ENCODE data around the gene MS4A1.

DNA sequence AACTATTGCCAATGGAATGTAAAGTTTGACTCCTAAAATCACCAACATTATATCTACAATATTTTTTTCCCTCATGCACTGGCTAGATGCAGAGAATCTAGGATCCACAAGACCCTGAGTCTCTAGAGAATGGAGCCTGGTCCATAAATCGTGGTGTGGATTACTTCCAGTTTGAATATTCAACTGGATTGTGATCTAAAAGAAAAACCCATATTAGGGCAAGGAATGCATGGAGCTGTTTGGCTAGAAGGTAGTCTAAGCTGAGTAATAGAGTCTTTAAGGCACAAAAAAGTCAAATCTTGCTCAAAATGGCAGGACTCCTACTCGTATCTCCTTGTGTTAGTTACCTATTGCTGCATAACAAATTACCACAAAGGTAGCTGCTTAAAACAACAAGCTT, 35.6 kb upstream of the MS4A1 start:
- TF ChIP-seq, protein P1, sequence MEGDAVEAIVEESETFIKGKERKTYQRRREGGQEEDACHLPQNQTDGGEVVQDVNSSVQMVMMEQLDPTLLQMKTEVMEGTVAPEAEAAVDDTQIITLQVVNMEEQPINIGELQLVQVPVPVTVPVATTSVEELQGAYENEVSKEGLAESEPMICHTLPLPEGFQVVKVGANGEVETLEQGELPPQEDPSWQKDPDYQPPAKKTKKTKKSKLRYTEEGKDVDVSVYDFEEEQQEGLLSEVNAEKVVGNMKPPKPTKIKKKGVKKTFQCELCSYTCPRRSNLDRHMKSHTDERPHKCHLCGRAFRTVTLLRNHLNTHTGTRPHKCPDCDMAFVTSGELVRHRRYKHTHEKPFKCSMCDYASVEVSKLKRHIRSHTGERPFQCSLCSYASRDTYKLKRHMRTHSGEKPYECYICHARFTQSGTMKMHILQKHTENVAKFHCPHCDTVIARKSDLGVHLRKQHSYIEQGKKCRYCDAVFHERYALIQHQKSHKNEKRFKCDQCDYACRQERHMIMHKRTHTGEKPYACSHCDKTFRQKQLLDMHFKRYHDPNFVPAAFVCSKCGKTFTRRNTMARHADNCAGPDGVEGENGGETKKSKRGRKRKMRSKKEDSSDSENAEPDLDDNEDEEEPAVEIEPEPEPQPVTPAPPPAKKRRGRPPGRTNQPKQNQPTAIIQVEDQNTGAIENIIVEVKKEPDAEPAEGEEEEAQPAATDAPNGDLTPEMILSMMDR (IDR thresholded peaks at IDR 0.05 in 8 of 11, conservative IDR thresholded peaks at IDR 0.05 in 3 of 11): no peak
- TF ChIP-seq POLR2AphosphoS5 (IDR thresholded peaks at IDR 0.05): no peak
- TF ChIP-seq POLR2A (IDR thresholded peaks at IDR 0.05): no peak
